Islet precursor cell (in vitro differentiated cells): ENCODE results near the gene LZTS2.

ENCODE experiments used
- DNase-seq: peaks from one replicate; pipeline ENCODE4 v3.0.0-alpha.2; 2018

LZTS2 gene

DNA sequence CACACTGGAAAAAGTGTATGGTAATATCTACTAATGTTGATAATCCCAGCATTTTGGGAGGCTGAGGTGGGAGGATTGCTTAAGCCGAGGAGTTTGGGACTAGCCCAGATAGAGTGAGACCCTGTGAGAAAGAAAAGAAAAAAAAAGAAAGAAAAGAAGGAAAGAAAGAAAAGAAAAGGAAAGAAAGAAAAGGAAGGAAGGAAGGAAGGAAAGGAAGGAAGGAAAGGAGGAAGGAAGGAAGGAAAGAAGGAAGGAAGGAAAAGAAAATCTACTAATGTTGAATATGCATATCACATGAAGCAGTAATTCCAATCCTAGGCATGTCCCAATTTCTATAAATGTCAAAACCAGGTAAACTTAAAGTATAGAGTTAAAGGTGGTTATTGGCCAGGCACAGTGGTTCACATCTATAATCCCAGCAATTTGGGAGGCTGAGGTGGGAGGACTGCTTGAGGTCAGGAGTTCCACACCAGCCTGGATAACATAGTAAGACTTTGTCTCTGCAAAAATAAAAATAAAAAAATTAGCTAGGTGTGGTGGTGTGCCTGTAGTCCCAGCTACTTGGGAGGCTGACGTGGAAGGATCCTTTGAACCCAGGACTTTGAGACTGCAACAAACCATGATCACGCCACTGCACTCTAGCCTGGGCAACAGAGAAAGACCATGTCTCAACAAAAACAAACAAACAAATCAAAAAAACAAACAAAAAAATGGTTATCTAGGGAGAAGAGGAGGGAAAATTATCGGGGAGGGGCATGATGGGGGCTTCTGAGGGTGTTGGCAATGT, 57.0 kb downstream of the LZTS2 start:
- no peak for DNase-seq
